Adipose tissue (tissue), 3 donors: ENCODE results near the gene OCA2. TPM values are rescaled to one million over a fixed set of nuclear protein-coding genes. Genes with fewer than 3 reads are reported as not detected.
"Not testable (repeated sequence)": the region's sequence is repeated elsewhere in the genome, so short reads cannot be mapped to it uniquely, and the experiment has no call there.

ENCODE experiments used
- H3K27ac ChIP-seq: one replicate; pipeline ENCODE4 v1.5.1; 2013; ENCODE audit warnings: low read depth, low read length
- WGBS, 3 donors: extraction: QIAGEN DNeasy Blood & Tissue Kit; methylation state at CpG; one replicate each; pipeline ENCODE4 v1.1.7; 2013; 5-methylcytosine and 5-hydroxymethylcytosine counted together
- polyA plus RNA-seq, 3 donors: library from polyadenylated mRNA; stranded (reverse); fragments of 200-250 nt; gene quantifications; one replicate each; pipeline ENCODE4 v1.2.3, GENCODE V29; 2013
- donor health status: healthy with polysubstance abuse.
- donor health status: Bipolar disorder and iron deficiency.
- donor health status: healthy.

OCA2 gene
- polyA plus RNA-seq, result under 1 TPM in 1 of 3 donors, not detected in 2; 0.06 TPM

DNA sequence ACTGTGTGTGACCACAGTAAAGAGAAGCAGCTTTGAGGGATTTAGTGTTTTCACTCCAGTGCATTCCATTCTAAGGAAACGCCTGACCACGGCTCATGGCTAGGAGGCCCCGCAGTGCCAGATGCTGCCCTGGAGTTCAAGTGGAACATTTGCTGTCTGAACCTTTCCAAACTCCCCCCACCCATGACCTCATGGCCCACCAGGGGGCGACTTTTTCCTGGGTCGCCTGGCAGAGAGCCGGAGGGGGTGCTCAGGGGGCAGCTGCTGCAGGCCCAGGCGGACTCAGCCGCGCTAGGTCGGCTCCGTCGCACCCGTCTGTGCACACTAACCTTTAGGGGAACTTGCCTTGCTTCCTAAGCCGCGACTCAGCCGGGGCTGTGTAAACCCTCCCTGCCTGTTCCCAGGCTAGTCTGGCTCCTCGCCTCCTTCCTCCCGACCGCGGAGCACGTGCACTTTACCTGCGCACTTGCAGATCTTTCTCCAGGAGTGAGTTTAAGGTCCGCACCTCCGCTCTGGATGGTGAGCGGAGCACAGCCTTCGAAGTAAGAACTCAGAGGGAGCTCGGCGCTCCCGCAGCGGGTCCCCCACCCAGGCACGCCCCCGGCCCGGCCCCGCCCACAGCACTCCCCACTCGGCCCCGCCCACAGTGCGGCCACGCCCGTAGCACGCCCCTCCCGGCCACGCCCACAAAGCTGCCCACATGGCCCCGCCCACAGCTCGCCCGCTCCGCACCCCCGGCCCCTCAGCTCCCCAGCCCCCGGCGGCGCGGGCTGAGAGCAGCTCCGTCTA, at the start of gene OCA2:
Gene OCA2, minus strand, starts transcription at position 550 of the 789 bp plus-strand sequence. CDS start 17,441 bp downstream, outside the sequence.
- 4 to 6% (median 5%) methylated on average over 51 to 52 of the region's 52 CpGs for WGBS, 3 donors
- no peak within 1 kb of the TSS for H3K27ac ChIP-seq

- H3K27ac ChIP-seq, result no peak overlapping the region
- 93 to 100% (median 93%) methylated on average over 3 of the region's 3 CpGs for WGBS, 3 donors
Measured at GRCh38 chr15:28147801-28148200, 48.7 kb upstream of the OCA2 start.

- not testable (repeated sequence) for H3K27ac ChIP-seq
- 89% methylated on average over 4 of the region's 4 CpGs for WGBS, 3 donors
Measured at GRCh38 chr15:28145419-28145818, 46.3 kb upstream of the OCA2 start.

- no peak overlapping the region for H3K27ac ChIP-seq
- WGBS, 3 donors, result 72 to 97% (median 95%) methylated on average over 6 of the region's 6 CpGs
Measured at GRCh38 chr15:28140062-28140461, 40.9 kb upstream of the OCA2 start.

DNA sequence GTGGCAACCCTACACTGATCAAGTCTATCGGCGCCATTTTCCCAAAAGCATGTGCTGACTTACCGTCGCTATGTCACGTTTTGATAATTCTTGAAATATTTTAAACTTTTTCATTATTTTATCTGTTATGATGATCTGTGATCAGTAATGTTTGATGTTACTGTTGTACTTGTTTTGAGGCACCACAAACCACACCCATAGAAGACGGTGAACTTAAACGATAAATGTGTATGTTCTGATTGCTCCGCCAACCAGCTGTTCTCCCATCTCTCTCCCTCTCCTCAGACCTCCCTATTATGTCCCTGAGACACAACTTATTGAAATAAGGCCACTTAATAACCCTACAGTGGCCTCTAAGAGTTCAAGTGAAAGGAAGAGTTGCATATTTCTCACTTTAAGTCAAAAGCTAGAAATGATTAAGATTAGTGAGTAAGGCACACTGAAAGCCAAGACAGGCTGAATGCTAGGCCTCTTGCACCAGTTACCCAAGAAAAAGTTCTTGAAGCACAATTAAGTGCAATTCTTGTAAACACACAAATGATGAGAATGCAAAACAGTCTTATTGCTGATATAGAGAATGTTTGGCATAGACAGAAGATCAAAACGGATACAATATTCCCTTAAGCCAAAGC, 38.4 kb upstream of the OCA2 start:
- 77 to 85% (median 82%) methylated on average over 9 of the region's 9 CpGs for WGBS, 3 donors
- H3K27ac ChIP-seq, result not testable (repeated sequence)

DNA sequence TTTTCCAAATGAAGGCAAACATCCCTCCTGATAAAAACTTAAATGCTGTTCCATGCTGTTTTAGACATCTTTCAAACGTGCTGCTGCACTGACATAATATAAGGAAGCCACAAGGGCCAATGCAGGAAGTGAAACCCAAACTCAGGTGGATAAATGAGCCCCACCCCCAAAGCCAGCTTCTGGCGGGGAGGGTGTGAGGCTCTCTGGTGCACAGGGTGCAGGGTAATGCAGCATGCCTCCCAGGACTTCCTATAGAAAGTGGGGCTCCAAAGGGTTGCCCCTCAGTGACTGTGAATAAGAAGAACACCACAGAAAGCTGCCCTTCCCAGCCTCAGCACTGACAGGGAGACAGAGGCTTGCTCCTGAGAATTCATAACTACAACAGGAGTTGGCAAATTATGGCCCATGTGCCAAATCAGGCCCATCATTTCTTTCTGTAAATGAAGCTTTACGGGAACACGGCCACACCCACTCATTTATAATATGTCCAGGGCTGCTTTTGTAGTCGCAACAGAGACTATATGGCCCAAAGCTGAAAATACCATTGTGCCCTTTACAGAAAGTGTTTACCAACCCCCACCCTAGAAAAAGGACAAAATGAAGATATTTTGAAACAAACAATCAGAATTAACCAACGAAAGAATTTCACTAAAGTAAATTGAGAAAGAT, 37.3 kb upstream of the OCA2 start:
- WGBS, 3 donors, result 53 to 71% (median 55%) methylated on average over 6 of the region's 6 CpGs
- not testable (repeated sequence) for H3K27ac ChIP-seq

- no peak overlapping the region for H3K27ac ChIP-seq
Measured at GRCh38 chr15:28133281-28133680, 34.2 kb upstream of the OCA2 start.

GRCh38 chr15:28132524-28133275, 33.6 kb upstream of the OCA2 start:
- no peak overlapping the region for H3K27ac ChIP-seq

GRCh38 chr15:28131946-28132345, 32.8 kb upstream of the OCA2 start:
- H3K27ac ChIP-seq, result no peak overlapping the region
- 87 to 91% (median 89%) methylated on average over 13 of the region's 13 CpGs for WGBS, 3 donors

More at GRCh38 chr15:28132524-28133275, 33.6 kb upstream of the OCA2 start:
- WGBS, 3 donors, result 84 to 86% (median 84%) methylated on average over 21 of the region's 21 CpGs

- no peak overlapping the region for H3K27ac ChIP-seq
- WGBS, 3 donors, result 96 to 97% (median 96%) methylated on average over 13 of the region's 13 CpGs
Measured at GRCh38 chr15:28131400-28131799, 32.3 kb upstream of the OCA2 start.

GRCh38 chr15:28130651-28131050, 31.5 kb upstream of the OCA2 start:
- WGBS, 3 donors, result 92 to 98% (median 96%) methylated on average over 7 of the region's 7 CpGs
- no peak overlapping the region for H3K27ac ChIP-seq

GRCh38 chr15:28129231-28129848, 30.2 kb upstream of the OCA2 start:
- WGBS, 3 donors, result 97% methylated on average over 9 of the region's 9 CpGs
- no peak overlapping the region for H3K27ac ChIP-seq

DNA sequence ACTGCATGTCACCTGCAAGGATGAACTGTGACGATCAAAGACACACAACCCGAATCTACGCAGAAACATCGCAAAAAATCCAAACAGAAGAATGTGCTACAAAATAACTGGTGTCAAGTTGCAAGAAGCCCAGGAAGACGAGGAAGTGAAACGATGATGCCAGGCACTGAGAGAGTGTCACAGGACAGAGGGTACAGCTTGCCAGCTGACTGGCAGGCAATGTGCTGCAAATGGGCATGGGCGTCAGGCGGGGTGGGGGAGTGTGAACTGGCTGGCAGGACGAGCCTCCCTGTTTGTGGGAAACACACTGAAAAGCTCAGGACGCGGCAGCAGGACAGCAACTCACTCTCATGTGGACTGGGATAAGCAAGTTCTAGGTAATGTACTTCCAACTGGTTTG, 28.9 kb upstream of the OCA2 start:
- 80 to 89% (median 81%) methylated on average over 11 of the region's 11 CpGs for WGBS, 3 donors
- no peak overlapping the region for H3K27ac ChIP-seq

DNA sequence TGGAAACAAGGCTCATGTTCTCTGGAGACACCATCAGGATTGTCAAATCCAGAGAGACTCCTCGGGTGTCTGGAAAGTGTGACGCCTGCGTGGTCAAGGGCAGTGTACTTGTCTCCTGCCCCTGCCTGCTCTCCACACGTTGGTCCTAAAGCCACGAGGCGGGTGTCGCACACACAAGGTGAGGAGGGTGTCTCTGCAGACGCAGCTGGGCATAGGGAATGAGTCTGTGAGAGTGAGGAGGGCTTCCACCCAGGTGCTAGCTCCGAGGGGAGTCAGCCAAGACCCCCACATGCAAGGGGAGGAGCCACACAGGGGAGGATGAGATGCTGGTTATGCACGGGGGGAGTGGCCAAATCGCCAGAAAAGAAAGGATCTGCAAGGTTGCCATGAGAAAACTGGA, 27.9 kb upstream of the OCA2 start:
- H3K27ac ChIP-seq, result no peak overlapping the region
- WGBS, 3 donors, result 77 to 83% (median 79%) methylated on average over 11 of the region's 11 CpGs

GRCh38 chr15:28125673-28126651, 26.8 kb upstream of the OCA2 start:
- H3K27ac ChIP-seq, result no peak overlapping the region
- 68 to 71% (median 68%) methylated on average over 17 of the region's 17 CpGs for WGBS, 3 donors

DNA sequence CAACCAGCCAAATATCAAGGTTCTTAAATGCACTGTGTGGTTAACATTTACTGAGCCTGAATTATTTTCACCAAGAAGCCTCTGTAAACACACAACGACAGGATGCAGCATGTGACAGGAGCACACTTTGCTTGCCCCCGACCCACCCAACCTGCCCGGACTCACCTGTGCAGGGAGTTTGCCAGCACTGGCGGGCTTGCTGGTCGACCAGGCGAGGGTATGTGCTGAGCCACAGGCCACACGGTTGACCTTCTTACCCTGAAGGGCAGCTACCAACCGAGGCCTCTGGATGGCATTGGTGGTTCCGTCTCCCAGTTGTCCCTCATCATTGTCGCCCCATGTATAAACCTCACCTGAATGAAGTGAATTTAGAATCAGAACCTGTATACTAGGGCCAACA, 25.7 kb upstream of the OCA2 start:
- 92 to 95% (median 93%) methylated on average over 10 of the region's 10 CpGs for WGBS, 3 donors
- no peak overlapping the region for H3K27ac ChIP-seq

GRCh38 chr15:28123408-28124023, 24.4 kb upstream of the OCA2 start:
- H3K27ac ChIP-seq, result no peak overlapping the region
- WGBS, 3 donors, result 23 to 37% (median 35%) methylated on average over 6 of the region's 6 CpGs
